Epithelial cell of esophagus (primary cell): Measurements from ENCODE around the gene LRR1.

Experiments
- DNase-seq: peaks from one replicate; pipeline ENCODE4 v3.0.0; 2010; ENCODE audit warnings: low read depth
- H3K4me3 ChIP-seq: 2 replicates; pipeline ENCODE4 v1.5.1; 2011; ENCODE audit warnings: mild to moderate bottlenecking, low read length, control low read depth
- CTCF ChIP-seq: IDR thresholded peaks from 2 replicates; pipeline ENCODE4 v1.5.1; 2011; ENCODE audit warnings: low read depth, mild to moderate bottlenecking, low read length, control low read depth, inconsistent platforms; ENCODE audit not compliant: insufficient read depth; ENCODE audit errors: missing control alignments

LRR1 gene

GRCh38 chr14:49633640-49634546 lies 35.2 kb downstream of the LRR1 start:
- peak; percentile 97 for DNase-seq
- H3K4me3 ChIP-seq = peak overlapping the region; percentile 54
- peak; percentile 65 for TF ChIP-seq CTCF

- peak; percentile 69 for DNase-seq
- peak within 1 kb of the TSS; percentile 54 for H3K4me3 ChIP-seq
- TF ChIP-seq CTCF = no peak
These were observed 36.0 kb downstream of the LRR1 start, which contains the start of gene DNAAF2 for GRCh38 chr14:49634547-49635334. Gene DNAAF2 (minus strand): TSS chr14:49635244. CDS start chr14:49635149, 95 bp downstream.

GRCh38 chr14:49636866-49637265 lies 38.1 kb downstream of the LRR1 start:
- DNase-seq = peak; percentile 17
- no peak overlapping the region for H3K4me3 ChIP-seq
- TF ChIP-seq CTCF = no peak

GRCh38 chr14:49637534-49638078 lies 38.9 kb downstream of the LRR1 start:
- TF ChIP-seq CTCF = no peak
- H3K4me3 ChIP-seq = no peak overlapping the region
- DNase-seq = no peak

- no peak for DNase-seq
- no peak for TF ChIP-seq CTCF
- H3K4me3 ChIP-seq = no peak overlapping the region
These were observed 42.0 kb downstream of the LRR1 start for GRCh38 chr14:49640540-49641417.

GRCh38 chr14:49641697-49642129 lies 43.0 kb downstream of the LRR1 start:
- no peak for TF ChIP-seq CTCF
- no peak for DNase-seq
- H3K4me3 ChIP-seq = no peak overlapping the region
